Progenitor cell of endocrine pancreas (in vitro differentiated cells): ENCODE results near the gene S100A4. TPM values are rescaled to one million over a fixed set of nuclear protein-coding genes. Genes with fewer than 3 reads are reported as not detected.
A peak's percentile ranks its signal among the peaks of the same experiment; 100 is the strongest.

Experiments
- DNase-seq: peaks from one replicate; pipeline ENCODE4 v3.0.0; 2021; ENCODE audit warnings: low spot score; ENCODE audit not compliant: unreplicated experiment
- H3K27ac Mint-ChIP-seq: 2 replicates; pipeline ENCODE4 v1.8.0; 2021; ENCODE audit warnings: mild to moderate bottlenecking, moderate library complexity, mixed read lengths
- H3K27me3 Mint-ChIP-seq: 2 replicates; pipeline ENCODE4 v1.8.0; 2021; ENCODE audit warnings: mixed read lengths
- H3K36me3 Mint-ChIP-seq: 2 replicates; pipeline ENCODE4 v1.8.0; 2022; ENCODE audit warnings: mixed read lengths; ENCODE audit not compliant: insufficient read depth
- H3K4me1 Mint-ChIP-seq: 2 replicates; pipeline ENCODE4 v1.8.0; 2021; ENCODE audit warnings: low read depth, mixed read lengths
- H3K4me3 Mint-ChIP-seq: 2 replicates; pipeline ENCODE4 v1.8.0; 2021; ENCODE audit warnings: low read depth, mild to moderate bottlenecking, moderate library complexity, mixed read lengths
- H3K9me3 Mint-ChIP-seq: 2 replicates; pipeline ENCODE4 v1.8.0; 2021; ENCODE audit warnings: low read depth, mixed read lengths
- total RNA-seq: library from RNA; stranded (reverse); gene quantifications from 2 replicates; pipeline ENCODE4 v1.2.1, GENCODE V29; 2021
- TF ChIP-seq, protein P1 (sequence below): fragments of 200-600 bp; sonication (generic); IDR thresholded peaks from one replicate; pipeline ENCODE4 v1.5.0; 2021; ENCODE audit warnings: antibody characterized with exemption, mild to moderate bottlenecking; ENCODE audit not compliant: unreplicated experiment

S100A4 gene
- total RNA-seq, 1 donor from 2014 or later, result 7.6 TPM

DNA sequence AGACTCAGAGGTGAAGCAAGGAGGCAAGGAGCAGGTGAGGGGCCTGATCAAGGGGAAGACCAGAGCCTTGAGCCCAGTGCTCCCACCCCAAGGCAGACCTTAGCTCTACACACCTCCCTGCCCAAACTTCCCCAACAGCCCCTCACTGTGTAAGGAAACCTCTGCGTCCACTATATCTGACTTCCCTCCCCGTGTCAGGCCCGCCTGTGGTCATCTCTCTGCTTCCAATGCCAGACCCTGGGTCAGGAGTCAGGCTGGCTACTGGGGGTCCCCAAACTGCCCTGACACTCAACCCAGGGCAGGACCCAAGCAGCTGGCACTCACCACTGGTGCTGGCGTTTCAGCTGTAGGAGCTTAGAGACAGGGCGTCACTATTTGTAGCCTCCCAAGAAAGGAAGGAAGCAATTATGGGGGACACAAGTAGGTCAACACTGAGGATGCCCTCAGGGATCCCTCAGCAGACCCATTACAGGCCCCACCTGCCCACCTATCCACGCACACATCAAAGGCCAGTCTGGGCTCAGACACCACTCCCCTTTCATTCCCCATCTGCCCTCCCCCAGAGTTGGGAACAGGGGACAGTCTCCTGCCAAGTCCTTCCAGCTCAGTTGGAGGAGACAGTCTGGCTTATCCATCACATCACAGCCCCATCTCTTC lies 4.3 kb upstream of the S100A4 start:
- Mint-ChIP-seq H3K4me1 (peaks cover 19% of the 10 kb centered on the region), H3K27me3 (peaks cover 11% of the 10 kb centered on the region), H3K36me3 (no peaks in the 10 kb centered on the region), H3K27ac (no peak overlapping the region), H3K4me3 (no peak overlapping the region), H3K9me3 (no peaks in the 10 kb centered on the region)
- TF ChIP-seq, protein P1, sequence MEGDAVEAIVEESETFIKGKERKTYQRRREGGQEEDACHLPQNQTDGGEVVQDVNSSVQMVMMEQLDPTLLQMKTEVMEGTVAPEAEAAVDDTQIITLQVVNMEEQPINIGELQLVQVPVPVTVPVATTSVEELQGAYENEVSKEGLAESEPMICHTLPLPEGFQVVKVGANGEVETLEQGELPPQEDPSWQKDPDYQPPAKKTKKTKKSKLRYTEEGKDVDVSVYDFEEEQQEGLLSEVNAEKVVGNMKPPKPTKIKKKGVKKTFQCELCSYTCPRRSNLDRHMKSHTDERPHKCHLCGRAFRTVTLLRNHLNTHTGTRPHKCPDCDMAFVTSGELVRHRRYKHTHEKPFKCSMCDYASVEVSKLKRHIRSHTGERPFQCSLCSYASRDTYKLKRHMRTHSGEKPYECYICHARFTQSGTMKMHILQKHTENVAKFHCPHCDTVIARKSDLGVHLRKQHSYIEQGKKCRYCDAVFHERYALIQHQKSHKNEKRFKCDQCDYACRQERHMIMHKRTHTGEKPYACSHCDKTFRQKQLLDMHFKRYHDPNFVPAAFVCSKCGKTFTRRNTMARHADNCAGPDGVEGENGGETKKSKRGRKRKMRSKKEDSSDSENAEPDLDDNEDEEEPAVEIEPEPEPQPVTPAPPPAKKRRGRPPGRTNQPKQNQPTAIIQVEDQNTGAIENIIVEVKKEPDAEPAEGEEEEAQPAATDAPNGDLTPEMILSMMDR, result no peak
- DNase-seq, result no peak

DNA sequence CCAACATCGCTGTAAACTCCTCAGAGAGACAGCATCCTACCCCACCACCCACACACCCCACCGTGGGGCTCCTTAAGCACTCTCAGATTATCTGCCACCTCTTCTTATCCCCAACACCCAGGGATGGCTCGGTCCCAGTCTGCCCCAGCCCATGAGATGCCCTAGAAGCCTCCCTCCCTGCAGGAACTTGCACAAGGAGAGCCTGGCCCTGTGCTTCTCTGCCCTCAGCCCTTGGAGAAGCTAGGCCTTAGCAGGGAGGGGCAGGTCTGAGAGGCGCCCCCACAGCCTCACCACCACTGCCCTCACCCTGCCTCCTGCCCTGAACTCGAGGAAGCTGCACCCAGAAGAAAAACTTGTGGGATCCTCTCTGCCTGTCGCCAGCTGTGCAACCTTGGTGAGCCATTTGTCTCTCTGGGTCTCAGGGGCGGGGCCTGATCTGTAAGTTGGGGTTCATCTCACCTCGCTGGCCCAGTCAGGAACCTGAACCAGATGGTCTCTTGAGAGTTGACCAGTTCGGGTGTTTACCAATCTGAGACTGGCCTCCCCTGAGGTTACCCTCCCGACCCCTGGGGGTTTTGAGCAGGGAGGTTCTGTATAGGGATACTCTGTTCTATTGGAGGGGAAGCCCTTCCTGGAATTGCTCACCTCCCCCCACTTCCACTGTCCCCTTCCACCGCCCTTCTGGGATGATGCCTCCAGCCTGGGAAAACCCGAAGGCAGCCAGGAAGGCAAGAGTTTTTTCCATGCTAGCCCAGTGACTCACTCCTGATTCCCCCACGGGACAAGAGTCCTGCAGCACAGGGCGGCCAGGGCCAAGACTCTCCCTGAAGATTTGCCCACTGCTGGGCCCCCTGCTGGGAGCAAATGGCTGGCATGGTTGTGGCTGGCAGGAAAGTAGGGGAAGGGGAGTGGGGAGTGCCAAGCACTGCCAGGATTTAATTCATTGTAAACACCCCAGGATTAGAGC lies 3.4 kb upstream of the S100A4 start, which contains the start of gene S100A3:
Gene S100A3, minus strand, starts transcription at position 537 of the 967 bp plus-strand sequence. CDS start 773 bp downstream, outside the sequence.
- Mint-ChIP-seq H3K36me3 (no peaks in the 10 kb centered on the region), H3K27ac (peak within 1 kb of the TSS; percentile 52), H3K9me3 (no peaks in the 10 kb centered on the region), H3K4me3 (no peak within 1 kb of the TSS), H3K4me1 (peaks cover 27% of the 10 kb centered on the region), H3K27me3 (peaks cover 11% of the 10 kb centered on the region)
- DNase-seq, result no peak
- TF ChIP-seq, protein P1, result no peak

DNA sequence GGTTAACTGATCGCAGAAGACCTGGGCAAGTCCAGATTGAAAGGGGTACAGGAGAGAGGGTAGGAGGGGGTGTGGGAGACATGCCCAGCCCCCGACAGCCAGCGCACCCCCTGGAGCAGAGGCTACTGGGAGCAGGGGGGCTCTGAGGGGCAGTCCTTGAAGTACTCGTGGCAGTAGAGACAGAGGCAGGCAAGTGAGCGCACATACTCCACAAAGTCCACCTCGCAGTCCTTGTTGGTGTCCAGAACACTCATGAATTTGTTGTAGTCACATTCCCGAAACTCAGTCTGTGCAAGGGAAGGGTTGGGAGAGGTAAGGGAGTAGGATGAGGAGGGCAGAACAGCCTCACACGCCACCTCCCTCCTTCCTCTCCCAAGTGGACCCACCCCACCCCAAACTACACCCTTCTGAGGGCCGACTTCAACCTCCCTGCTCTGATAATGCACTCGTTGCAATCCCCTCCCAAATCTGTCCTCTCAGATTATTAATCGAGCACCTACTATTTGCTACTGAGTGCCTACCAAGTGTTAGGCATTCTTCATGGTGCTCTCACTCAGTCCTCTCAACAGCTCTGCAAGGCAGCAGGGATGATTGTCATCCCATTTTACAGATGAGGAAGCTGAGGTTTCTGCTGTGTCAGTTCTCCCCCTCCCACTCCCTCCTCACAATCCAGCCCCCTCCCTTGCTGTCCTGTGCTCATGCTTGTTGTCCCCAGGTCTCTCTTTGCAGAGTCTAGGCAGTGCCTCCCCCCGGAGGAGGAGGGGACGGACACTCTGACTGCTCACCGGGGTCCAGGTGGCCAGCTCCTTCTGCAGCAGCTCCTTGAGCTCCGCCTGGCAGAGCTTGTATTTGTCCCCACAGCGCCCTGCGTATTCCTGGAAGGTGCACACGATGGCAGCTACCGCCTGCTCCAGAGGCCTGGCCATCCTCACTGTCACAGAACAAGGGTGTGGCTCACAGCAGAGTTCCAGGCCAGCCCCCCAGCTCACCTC lies 2.2 kb upstream of the S100A4 start:
- Mint-ChIP-seq H3K27ac (peak overlapping the region; percentile 52), H3K4me1 (peaks cover 27% of the 10 kb centered on the region), H3K27me3 (peaks cover 11% of the 10 kb centered on the region), H3K9me3 (no peaks in the 10 kb centered on the region), H3K36me3 (no peaks in the 10 kb centered on the region), H3K4me3 (no peak overlapping the region)
- TF ChIP-seq, protein P1, result no peak
- DNase-seq, result no peak

DNA sequence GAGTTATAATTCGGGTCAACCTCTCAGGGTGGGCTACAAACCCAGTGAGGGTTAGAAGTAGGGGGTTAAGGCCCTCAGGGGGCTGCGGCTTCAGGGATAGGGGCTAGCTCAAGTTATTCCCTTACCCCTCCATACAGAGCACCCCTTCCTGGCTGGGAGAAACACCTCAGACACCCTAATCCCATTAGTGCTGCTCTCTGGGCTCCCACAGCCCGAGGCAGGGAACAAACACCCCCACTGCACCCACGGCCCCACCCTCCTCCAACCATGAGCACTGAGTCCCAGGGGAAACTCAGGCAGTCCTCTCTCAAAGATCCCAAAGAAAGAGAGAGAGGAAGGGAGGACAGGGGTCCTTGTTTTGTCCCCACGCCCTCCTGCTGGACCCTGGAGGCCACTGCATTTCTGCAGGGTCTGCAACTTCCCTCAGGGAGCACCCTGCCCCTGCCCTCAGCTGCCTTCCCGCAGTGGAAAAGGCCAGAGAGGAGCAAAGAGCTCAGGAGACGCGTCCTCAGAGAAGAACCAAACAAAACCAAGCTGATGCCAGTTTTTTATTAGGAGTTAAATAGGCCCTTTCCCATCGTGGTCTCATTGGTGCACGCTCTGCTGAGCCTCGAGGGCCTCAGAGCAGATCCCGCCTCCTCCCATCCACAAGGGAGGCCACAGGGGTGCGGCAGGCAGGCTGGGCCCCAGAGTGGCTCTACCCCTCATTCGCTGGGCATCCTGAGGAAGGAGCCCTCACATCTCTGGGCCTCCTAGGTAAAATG lies 1.4 kb upstream of the S100A4 start:
- H3K36me3 Mint-ChIP-seq, result no peaks in the 10 kb centered on the region
- no peak overlapping the region for H3K4me3 Mint-ChIP-seq
- TF ChIP-seq, protein P1, result no peak
- H3K9me3 Mint-ChIP-seq, result no peaks in the 10 kb centered on the region
- H3K4me1 Mint-ChIP-seq, result peaks cover 27% of the 10 kb centered on the region
- H3K27me3 Mint-ChIP-seq, result peaks cover 11% of the 10 kb centered on the region
- H3K27ac Mint-ChIP-seq, result no peak overlapping the region
- no peak for DNase-seq
